Measurements from ENCODE around the gene ZNF341.
A peak's percentile ranks its signal among the peaks of the same experiment; 100 is the strongest.
"Not testable (repeated sequence)": the region's sequence is repeated elsewhere in the genome, so short reads cannot be mapped to it uniquely, and the experiment has no call there.

Gene ZNF341

DNA sequence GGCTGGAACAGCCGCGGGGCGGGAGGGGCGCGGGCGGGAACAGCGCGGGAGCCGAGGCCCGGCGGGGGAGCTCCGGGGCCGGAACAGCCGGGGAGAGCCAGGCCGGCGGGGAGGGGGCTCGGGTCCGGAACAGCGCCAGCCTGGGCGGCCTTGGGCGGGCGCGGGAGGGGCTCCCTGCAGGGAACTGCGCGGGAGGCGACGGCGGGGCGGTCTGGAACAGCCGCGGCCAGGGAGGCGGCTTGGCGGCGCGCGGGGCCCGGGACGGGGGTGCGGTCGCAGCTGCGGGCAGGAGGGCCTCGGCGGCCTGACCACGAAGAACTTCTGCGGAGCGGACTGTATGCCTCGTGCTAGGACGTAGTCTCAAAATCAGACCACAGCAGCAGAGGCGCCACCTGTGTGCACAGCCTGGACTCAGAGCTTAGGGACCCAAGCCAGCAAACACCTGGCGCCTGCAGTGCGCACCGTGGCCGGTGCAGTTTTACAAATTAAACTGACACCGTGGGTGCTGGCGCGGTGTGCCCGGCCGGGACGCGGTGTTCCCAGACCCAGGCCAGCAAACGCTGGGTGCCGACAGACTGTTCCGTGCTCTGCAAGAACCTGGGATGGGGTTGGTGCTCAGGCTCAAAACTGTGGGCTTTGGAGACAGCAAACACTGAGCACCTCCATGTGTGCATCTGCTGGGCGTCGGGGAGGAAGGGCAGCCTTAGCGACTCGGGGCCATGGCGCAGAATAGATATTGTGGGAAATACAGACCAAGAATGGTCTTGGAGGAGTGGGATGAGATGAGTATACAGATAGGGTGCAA lies 572 bp downstream of the ZNF341 start:
- DNase-seq = peak; percentile 89

DNA sequence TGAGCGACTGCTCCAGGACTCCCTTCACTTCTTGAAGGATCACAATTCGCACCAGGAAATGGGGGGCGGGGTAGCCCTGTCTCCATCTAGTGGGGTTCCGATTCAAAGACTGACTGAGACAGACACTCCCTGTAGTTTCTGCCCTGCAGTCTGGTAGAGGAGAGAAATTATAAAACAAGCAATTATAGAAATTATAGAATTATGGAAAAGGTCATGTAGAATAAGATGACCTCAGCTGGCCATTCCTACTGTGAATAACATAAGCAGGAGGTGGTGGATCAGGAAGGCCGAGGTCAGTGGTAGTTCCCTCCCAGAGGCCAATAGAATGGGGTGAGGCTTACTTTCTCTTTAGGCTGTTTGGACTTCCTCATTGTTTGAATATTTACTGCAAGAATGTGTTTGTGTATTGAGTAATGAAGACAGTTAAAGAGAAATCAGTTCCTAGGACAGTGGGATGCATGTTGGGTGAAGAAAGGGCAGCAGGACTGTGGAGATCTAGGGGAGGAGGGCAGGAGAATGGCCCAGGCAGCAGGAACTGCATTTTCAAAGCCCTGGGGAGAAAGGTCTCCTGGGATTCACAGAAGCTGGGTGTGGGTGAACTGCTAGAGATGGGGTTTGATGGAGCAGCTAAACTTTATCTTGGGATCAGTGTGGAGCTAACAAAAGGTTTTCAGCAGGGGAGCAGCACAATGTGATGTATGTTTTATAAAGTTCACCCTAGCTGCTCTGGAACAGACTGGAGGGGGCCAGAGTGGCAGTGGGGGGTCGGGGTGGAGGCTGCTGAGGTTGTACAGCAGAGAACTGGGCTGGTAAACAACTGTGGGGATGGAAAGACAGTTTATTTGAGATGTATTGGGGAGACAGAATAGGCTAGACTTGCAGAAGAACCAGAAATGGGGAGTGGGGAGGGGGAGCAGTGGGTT lies 2.1 kb downstream of the ZNF341 start:
- no peak for DNase-seq

DNA sequence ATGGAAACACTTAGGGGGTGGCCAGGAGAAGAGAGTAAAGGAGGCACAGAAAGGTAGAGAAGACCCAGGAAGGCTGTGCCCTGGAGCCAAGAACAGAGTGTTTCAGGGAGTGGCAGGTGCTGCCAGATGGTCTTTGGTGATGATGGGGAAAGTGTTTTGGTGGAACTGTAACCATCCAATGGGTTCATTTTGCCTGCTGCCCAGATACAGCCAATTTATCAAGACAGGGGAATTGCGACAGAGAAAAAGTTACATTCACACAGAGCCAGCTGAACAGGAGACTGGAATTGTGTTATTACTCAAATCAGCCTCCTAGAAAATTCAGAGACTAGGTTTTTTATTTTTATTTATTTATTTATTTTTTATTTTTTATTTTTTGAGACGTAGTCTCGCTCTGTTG lies 5.2 kb downstream of the ZNF341 start:
- no peak for DNase-seq

DNA sequence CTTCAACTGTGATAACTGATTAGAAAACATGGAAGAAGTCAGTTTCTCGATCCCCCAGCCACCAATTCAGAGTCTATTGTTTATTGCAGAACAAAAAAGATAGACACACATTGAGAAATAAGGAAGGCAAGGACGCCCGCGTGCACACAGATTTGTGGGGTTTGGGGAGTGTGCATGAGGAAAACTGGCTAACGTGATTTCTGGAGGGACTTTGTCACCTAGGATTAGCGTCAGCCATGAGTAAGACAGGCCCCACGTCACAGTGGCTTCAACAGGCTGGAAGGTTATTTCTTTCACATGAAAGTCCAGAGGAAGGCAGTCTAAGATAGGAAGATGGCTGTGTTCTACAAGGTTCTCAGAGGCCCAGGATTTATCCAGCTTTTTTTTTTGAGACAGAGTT lies 7.7 kb downstream of the ZNF341 start:
- DNase-seq = no peak

DNA sequence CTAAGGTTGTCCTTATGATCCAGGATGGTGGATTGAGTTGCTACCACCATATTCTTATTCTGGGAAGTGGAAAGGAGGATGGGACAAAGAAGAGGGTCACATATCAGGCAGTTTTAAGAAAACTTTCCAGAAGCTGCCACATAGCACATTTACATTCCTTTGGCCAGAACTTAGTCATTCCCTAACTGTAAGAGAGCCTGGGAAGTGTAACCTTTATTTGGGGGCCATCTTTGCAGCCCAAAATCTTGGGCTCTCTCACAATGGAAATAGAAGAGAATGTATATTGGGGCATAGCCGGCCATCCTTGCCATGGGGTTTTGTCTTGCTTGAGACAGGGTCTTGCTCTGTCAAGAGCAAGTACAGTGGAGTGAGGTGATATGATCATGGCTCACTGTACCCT lies 8.4 kb downstream of the ZNF341 start:
- no peak for DNase-seq

DNA sequence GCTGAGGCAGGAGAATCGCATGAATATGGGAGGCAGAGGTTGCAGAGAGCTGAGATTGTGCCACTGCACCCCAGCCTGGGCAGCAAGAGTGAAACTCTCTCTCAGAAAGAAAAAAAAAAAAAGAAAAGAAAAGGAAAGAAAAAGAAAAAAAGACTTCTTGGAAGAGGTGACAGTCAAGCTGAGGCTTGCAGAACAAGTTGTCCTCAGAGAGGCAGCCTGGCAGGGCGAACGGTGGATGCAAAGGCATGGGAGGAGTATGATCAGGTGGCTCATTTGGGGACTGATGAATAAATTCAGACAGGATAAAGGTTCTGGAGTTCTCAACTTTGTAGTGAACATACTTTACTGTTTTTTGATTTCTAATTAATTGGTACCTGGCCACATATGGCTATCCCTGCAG lies 12.4 kb downstream of the ZNF341 start:
- no peak for DNase-seq

DNA sequence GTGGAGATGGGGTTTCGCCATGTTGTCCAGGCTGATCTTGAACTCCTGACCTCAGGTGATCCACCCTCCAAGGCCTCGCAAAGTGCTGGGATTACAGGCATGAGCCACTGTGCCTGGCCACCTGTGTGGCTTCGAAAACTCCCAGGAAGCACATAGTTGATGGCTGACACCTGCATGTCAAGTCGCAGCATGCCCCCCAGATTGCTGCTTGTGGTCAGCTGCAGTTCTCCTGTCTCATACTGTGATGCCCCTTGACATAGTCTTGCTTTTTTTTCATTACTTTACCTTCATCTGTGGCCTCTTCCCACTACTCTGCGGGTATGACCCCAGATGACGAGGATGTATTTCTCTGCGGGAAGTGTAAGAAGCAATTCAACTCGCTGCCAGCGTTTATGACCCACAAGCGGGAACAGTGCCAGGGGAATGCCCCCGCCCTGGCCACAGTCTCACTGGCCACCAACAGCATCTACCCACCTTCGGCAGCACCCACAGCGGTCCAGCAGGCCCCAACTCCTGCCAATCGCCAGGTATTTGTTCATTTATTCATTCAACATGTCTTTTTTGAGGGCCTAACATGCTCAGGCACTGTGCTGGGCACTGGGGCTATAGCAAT lies 13.1 kb downstream of the ZNF341 start:
- no peak for DNase-seq

DNA sequence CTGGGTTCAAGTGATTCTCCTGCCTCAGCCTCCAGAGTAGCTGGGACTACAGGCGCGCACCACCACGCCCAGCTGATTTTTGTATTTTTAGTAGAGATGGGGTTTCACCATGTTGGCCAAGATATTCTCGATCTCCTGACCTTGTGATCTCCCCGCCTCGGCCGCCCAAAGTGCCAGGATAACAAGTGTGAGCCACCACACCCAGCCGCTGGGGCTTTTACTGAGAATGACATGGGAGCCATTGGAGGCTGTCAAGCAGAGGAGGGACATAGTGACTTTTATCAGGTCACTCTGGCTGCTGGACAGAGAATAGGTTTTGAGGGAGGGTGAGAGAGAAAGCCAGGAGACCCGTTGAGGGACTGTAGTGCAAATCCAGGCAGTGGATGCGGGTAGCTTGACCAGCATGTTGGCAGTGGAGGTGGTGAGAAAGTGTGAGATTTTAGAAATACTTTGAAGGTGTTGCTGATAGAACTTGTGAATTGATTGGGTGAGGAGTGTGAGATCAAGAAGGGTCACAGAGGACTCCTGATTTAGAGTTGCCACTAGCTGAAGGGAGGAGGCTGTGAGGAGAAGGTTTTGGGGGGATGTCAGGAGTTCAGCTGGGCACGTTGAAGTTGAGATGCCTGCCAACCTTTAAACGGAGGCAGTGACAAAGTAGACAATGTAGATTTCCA lies 14.7 kb downstream of the ZNF341 start:
- no peak for DNase-seq

DNA sequence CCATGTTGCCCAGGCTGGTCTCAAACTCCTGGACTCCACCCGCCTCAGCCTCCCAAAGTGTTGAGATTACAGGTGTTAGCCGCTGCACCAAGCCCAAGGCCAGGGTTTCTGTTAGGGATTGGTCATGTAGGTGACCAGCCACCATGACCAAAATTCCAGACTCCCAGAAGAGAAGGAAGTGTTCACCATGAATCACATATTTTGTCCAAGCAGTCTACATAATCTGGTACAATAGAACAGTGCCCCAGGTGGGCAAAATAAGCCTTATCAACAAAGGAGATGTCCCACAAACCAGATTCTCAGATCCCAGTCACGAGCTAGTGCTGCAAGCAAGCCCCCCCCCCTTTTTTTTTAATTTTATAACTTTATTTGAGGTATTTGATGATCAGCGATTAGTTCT lies 20.0 kb downstream of the ZNF341 start:
- DNase-seq = no peak

DNA sequence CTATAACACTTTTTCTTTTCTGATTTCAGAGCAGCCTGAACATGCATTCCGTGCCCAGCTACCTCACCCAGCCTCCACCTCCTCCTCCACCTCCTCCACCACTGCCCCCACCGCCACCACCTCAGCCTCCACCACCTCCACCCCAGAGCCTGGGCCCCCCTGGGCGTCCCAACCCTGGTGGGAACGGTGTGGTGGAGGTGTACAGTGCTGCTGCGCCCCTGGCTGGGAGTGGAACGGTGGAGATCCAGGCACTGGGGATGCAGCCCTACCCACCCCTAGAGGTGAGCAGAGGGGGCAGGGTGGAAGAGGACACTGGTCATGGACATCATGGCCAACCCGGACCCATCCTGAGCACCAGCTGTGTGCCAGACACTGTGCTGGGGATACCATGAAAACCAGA lies 21.3 kb downstream of the ZNF341 start:
- no peak for DNase-seq

DNA sequence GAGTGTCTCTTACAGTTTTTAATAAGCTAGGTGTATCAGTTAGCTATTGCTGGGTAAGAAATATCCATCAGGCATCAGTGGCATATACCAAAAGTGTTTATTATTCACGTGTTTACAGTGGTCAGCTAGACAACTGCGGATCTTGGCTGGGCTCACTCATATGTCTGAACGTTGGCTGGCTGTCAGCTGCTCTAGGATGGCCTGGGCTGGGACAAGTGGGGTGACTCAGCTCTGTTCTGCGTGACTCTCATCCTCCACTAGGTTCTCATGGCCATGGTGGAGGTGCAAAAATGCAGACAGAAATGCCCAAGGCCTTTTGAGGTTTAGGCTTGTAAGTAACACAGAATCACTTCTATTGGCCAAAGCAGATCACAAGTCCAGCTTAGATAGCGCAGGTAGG lies 22.0 kb downstream of the ZNF341 start:
- DNase-seq = no peak

DNA sequence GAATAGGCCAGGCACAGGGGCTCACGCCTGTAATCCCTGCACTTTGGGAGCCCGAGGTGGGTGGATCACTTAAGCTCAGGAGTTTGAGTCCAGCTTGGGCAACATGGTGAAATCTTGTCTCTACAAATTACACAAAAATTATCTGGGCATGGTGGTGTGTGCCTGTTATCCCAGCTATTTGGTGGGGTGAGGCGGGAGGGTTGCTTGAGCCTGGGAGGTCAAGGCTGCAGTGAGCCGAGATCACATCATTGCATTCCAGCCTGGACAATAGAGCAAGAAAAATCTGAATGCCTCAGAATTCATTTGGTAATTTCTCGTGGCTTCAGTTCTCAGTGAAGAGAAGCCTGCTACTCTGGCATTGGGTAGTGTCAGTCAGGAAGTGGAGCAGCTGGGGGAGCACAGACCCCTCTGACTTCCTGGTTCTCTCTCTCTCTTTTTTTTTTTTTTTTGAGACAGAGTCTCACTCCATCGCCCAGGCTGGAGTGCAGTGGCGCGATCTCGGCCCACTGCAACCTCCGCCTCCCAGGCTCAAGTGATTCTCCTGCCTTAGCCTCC lies 24.2 kb downstream of the ZNF341 start:
- not testable (repeated sequence) for DNase-seq

DNA sequence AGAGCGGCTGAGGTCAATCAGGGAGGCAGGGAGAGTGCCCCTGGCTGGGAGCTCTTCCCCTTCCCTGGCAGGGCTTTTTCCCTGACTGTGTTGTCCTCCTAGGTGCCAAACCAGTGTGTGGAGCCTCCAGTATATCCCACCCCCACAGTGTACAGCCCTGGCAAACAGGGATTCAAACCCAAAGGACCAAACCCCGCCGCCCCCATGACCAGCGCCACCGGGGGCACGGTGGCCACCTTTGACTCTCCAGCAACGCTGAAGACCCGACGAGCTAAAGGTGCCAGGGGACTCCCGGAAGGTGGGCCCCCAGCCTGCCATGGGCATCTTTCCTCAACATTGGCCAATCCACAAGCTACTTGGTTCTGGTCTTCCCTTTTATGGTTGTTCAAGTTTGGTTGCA lies 25.2 kb downstream of the ZNF341 start:
- no peak for DNase-seq

DNA sequence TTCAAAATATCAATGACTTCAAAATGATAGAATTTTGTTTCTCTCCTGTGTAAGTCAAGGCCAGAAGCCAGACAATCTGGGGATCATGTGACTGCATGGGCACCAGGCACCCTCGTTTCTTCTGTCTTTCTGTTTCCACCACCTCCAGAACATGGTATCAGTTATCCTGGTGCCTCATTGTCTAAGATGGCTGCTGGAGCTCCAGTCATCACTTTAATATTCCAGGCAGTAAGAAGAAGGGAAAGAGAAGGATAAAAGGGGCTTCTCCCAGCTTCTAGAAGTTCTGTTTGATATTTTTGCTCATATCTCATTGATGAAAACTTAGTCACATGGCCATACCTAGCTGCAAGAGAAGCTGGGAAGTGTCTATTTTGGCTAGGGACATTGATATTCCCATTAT lies 25.7 kb downstream of the ZNF341 start:
- DNase-seq = no peak

DNA sequence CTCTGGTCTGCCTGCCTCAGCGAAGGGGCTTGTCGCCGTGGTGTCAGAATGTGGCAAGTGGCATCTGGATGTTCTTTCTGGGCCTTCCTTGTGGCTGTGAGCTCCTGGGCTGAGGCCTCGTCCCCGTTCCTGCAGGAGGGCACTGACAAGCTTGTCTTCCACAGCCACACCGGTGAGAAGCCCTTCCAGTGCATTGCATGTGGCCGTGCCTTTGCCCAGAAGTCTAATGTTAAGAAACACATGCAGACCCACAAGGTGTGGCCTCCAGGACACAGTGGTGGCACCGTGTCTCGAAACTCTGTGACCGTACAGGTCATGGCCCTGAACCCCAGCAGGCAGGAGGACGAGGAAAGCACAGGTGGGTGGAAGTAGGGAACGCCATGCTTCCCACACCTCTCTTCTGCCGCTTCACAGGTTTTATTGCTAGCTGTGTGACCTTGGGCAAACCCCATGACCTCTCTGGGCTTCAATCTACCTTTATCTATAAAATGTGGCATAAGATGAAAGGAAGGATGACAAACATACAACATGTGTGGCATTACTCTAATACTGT lies 30.0 kb downstream of the ZNF341 start:
- DNase-seq = no peak

DNA sequence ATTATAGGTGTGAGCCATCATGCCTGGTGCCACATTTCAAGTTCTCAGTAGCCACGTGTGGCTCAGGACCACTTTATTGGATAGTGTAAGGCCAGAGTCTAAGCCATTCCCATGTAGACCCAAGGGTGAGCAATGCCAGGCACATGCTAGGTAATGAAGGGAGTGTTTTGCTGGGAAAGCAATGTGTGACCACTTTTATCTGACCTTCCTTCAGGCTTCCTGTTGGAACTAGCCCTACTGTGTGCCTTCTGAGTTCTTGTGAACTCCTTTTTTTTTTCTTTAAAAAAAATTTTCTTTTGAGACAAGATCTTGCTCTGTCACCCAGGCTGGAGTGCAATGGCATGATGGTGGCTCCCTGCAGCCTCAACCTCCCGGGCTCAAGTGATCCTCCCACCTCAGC lies 33.3 kb downstream of the ZNF341 start:
- DNase-seq = no peak

DNA sequence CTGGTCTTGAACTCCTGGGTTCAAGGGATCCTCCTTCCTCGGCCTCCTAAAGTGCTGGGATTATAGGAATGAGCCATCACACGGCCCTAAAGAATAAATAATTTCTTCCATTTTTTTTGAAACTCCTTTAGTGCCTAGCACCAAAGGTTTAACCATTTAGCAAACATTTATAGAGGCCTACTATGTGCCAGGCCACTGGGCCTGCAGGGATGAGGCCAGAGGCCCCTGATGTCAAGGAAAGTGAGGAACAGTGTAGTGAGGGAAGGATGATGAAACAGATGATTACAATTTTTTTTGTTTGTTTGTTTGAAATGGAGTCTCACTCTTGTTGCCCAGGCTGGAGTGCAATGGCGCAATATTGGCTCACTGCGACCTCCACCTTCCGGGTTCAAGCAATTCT lies 33.8 kb downstream of the ZNF341 start:
- DNase-seq = no peak

DNA sequence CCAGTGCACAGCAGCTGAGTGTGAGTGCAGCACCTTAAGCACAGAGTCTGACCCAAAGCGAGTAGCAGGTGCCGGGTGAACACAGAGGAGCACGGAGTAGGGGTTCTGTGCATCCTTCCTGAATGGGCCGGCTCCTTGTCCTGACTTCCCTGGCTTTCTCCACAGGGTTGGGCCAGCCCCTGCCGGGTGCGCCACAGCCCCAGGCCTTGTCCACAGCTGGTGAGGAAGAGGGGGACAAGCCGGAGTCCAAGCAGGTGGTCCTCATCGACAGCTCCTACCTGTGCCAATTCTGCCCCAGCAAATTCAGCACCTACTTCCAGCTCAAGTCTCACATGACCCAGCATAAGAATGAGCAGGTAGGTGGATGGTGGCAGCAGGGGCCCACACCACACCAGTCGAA lies 34.9 kb downstream of the ZNF341 start:
- DNase-seq = no peak

DNA sequence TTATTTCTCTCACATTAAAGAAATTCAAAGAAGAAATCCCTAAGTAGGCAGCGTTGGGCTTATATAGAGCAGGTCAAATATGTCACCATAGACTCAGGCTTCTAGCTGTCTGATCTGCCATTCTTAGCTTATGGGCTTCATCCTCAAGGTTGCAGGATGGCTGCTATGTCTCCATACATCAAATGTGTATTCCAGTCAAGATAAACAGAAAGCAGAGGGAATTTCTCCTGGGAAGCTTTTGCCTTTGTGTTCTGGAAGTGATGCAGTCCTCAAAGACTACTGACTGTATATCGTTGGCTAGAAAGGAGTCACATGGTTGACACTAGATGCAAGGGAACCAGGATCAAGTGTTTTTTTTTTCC lies 36.0 kb downstream of the ZNF341 start:
- DNase-seq = no peak

DNA sequence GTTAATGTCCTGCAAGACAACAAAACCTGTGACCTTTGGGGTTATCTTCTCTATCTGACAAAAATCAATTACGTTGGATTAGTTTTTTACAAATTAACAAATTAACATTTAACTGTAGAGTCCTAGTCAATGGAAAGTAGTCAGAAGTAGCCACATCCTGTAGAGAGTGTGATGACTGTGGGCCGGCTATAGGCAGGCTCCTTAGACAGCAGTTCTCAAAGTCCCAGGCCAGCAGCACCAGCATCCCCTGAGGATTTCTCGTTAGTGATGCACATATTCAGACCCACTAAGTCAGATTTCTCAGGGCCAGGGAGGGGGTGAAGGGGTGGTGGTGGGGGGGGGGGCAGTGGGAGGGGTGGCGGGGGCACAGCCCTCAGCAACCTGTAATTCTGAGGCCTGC lies 37.2 kb downstream of the ZNF341 start:
- DNase-seq = no peak

DNA sequence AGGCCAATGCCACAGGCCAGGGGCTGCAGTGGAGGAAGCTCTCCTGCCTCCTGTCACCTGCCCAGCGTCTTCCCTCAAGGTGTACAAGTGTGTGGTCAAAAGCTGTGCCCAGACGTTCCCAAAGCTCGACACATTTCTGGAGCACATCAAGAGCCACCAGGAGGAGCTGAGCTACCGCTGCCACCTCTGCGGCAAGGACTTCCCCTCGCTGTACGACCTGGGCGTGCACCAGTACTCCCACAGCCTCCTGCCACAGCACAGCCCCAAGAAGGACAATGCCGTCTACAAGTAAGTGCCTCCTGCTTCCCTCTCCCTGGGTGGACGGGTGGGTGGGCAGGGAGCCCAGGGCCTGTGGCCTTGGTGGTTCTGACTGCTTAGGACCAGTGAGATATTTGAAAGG lies 38.2 kb downstream of the ZNF341 start:
- peak; percentile 27 for DNase-seq

DNA sequence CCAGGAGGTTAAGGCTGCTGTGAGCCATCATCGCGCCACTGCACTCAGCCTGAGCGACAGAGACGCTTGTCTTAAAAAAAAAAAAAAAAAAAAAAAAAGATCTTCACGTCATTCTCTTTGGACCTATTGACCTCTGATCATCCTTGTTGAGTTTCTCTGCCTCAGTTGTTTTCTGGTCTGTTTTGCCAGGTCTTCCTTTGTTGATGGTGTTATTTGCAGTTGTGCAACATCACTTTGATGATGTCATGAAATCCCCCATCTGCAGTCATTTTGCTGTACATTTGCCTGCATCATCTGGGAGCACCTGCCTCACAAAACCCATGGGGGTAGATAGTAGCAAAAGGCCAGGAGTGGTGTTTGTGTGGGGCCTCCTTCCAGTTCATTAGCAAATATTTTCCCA lies 40.1 kb downstream of the ZNF341 start:
- DNase-seq = no peak

DNA sequence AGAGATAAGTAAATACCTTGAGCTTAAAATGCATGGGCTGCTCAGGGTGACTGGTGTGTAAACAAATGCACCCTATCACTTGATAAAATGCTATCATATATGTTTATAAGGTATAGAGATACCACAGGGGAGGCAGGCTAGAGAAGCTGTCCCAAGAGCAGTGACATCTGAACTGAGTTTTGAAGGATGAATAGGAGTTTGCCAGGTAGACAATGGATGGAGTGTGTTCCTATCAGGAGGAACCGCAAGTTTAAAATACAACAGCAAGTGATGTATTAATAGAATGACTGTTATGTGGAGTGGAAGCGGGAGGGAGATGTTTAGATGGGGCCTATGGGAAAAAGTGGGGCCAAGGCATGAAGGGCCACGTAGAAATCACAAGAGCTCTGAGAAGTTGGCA lies 40.6 kb downstream of the ZNF341 start:
- DNase-seq = no peak

All from NCI-H510A treated with DMSO at 0.1 percent for 48 hours (cell line).